LNCAP (cell line): ENCODE results near the gene GALR3.

Source experiments
- CTCF ChIP-seq: fragments of 450-650 bp; IDR thresholded peaks from 2 replicates; pipeline ENCODE4 v1.5.1; 2017; ENCODE audit warnings: mild to moderate bottlenecking

The GALR3 gene

DNA sequence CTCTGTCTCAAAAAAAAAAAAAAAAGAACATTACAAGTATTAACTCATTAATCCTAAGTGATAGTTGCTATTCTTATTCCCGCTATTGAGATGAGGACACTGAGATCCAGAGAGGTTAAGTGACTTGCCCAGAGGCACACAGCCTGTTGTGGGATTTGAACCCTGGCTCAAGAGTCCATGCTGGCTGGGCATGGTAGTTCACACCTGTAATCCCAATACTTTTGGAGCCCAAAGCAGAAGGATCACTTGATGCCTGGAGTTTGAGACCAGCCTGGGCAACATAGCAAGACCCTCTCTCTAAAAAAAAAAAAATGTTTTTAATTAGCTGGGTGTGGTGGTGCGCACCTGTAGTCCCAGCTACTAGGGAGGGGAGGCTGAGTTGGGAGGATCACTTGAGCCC, 11.3 kb upstream of the GALR3 start:
- TF ChIP-seq CTCF: no peak

- no peak for TF ChIP-seq CTCF
These were observed 10.1 kb upstream of the GALR3 start for GRCh38 chr22:37812869-37813678.

- TF ChIP-seq CTCF: no peak
These were observed 7.6 kb upstream of the GALR3 start for GRCh38 chr22:37815593-37815992.

DNA sequence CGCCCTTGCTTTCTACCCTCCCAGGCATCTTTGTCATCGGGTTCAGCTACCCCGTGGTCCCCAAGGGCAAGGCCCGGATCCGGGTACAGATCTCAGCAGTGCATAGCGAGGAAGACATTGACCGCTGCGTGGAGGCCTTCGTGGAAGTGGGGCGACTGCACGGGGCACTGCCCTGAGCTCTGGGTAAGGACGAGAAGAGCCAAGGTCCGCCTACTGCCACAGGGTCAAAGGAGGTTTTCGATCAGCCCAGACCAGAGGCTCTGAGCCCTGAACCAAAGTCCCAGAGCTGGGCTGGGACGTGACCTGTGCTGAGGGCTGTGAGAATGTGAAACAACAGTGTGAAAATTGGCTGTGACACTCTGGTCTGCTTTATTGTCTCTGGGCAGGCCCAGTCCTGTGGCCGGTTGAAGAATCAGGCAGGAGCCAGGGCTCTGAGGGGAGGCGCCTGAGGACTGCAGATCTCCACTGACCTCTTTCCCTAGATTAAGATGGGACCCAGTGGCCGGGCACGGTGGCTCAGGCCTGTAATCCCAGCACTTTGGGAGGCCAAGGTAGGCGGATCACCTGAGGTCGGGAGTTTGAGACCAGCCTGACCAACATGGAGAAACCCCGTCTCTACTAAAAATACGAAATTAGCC, 6.5 kb upstream of the GALR3 start:
- TF ChIP-seq CTCF: no peak

DNA sequence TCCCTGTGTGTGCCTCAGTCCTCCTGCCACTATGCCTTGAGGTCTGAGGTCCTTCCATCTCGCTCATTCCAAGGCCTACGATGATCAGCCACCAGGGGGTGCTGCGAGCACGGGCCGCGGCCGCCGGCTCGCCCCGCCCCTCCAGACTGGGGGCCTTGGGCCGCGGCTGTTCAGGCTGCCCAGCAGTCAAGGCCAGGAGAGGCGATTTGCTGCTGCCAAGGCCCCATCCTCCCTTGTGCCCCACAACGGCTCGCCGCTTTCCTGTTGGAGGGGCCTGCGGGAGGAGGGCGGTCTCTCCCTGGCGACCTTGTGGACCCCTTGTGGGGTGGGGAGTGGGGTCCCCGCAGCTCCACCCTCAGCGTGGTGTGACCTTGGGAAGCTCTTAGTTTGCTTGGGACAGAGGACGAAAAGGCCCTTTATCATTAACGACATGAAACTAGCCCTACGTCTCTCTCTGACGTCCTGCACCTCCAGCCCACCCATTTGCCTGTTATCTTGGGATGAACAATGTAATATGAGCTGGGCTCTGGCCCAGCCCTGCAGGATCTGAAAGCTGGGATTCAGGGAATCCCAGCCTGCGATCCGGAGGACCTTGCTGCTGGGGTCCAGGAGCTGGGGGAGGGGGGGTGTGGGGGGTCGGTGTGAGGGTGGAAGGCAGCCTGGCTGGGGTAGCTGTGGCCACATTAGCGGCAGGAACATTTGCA, 5.3 kb upstream of the GALR3 start:
- peak; percentile 90 for TF ChIP-seq CTCF

- TF ChIP-seq CTCF: no peak
These were observed 4.6 kb upstream of the GALR3 start for GRCh38 chr22:37818409-37819104.

DNA sequence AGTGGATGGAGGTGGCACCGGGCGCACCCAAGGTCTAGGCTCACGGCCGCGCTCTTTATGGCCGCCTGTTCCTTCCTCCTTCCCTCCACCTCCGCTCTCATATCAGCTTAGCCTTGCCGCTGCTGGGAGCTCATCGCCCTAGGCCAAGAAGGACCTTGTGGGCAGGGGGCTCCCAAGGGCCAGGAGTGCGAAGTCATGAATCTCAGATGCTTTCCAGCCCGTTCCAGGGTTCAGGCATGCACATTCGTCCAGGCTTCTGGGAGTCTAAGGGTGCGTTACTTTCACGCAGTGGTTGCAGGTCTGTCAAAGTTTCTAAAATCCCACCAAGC, 4.1 kb upstream of the GALR3 start:
- no peak for TF ChIP-seq CTCF
